Hematopoietic multipotent progenitor cell (in vitro differentiated cells): Measurements from ENCODE around the gene CCS. TPM values are rescaled to one million over a fixed set of nuclear protein-coding genes. Genes with fewer than 3 reads are reported as not detected.
"Not testable (repeated sequence)": the region's sequence is repeated elsewhere in the genome, so short reads cannot be mapped to it uniquely, and the experiment has no call there.

Experiments used
- DNase-seq, 3 donors: peaks; one replicate each; pipeline ENCODE4 v3.0.0-alpha.2; 2011 to 2015; ENCODE audit warnings: low read depth in 2 of 3, low spot score in 2 of 3
- total RNA-seq: library from RNA; depleted of rRNA; stranded (reverse); fragments of >200 nt; gene quantifications from one replicate; pipeline ENCODE4 v1.2.3, GENCODE V29; 2012

CCS gene
- total RNA-seq, 1 donor: 103 TPM

- no peak for DNase-seq
These were observed 32.9 kb upstream of the CCS start for GRCh38 chr11:66559866-66560676.

- DNase-seq: no peak
These were observed 31.6 kb upstream of the CCS start for GRCh38 chr11:66561178-66561974.

GRCh38 chr11:66561975-66562248 is 31.1 kb upstream of the CCS start:
- no peak for DNase-seq

- DNase-seq: no peak
These were observed 30.7 kb upstream of the CCS start for GRCh38 chr11:66562275-66562674.

GRCh38 chr11:66562907-66563583 is 29.9 kb upstream of the CCS start:
- DNase-seq: no peak

- no peak for DNase-seq
These were observed 29.2 kb upstream of the CCS start for GRCh38 chr11:66563832-66564231.

- no peak for DNase-seq
These were observed 28.4 kb upstream of the CCS start for GRCh38 chr11:66564538-66564937.

GRCh38 chr11:66564984-66565383 is 28.0 kb upstream of the CCS start:
- DNase-seq: no peak

GRCh38 chr11:66566221-66566620 is 26.8 kb upstream of the CCS start:
- no peak for DNase-seq

- DNase-seq: no peak
These were observed 25.2 kb upstream of the CCS start for GRCh38 chr11:66567787-66568123.

GRCh38 chr11:66568124-66568916 is 24.7 kb upstream of the CCS start, which contains the start of gene CTSF:
CTSF (minus strand) TSS chr11:66568606; CDS start chr11:66568486, 120 bp downstream.
- DNase-seq: peak in 2 of 3 donors; percentile 70 to 71

GRCh38 chr11:66569076-66569475 is 23.9 kb upstream of the CCS start:
- DNase-seq: no peak

- DNase-seq: no peak
These were observed 22.7 kb upstream of the CCS start for GRCh38 chr11:66570079-66570849.

GRCh38 chr11:66570850-66571180 is 22.2 kb upstream of the CCS start:
- DNase-seq: no peak

- DNase-seq: peak; percentile 58 to 69 (median 64)
These were observed 13.9 kb upstream of the CCS start for GRCh38 chr11:66579017-66579606.

GRCh38 chr11:66580803-66581202 is 12.2 kb upstream of the CCS start:
- no peak for DNase-seq

GRCh38 chr11:66581261-66581660 is 11.7 kb upstream of the CCS start:
- no peak for DNase-seq

GRCh38 chr11:66582565-66583147 is 10.3 kb upstream of the CCS start:
- DNase-seq: not testable (repeated sequence)

GRCh38 chr11:66585447-66585846 is 7.5 kb upstream of the CCS start:
- DNase-seq: not testable (repeated sequence)
